ENCODE data around the gene SUPT7L.
"Not testable (repeated sequence)": the region's sequence is repeated elsewhere in the genome, so short reads cannot be mapped to it uniquely, and the experiment has no call there.

SUPT7L gene

GRCh38 chr2:27685577-27685976 is 22.2 kb upstream of the SUPT7L start:
- no peak for DNase-seq (ENCODE audit: low spot score)

GRCh38 chr2:27685006-27685405 is 21.6 kb upstream of the SUPT7L start:
- not testable (repeated sequence) for DNase-seq (ENCODE audit: low spot score)

- DNase-seq (ENCODE audit: low spot score), result peak; percentile 27
Observed at GRCh38 chr2:27683390-27684071, 20.1 kb upstream of the SUPT7L start.

- peak; percentile 64 for DNase-seq (ENCODE audit: low spot score)
Observed at GRCh38 chr2:27682334-27682771, 18.9 kb upstream of the SUPT7L start.

GRCh38 chr2:27681841-27682240 is 18.4 kb upstream of the SUPT7L start:
- DNase-seq (ENCODE audit: low spot score), result no peak

- DNase-seq (ENCODE audit: low spot score), result no peak
Observed at GRCh38 chr2:27680571-27680970, 17.2 kb upstream of the SUPT7L start.

GRCh38 chr2:27672723-27673486 is 9.5 kb upstream of the SUPT7L start:
- no peak for DNase-seq (ENCODE audit: low spot score)

GRCh38 chr2:27671235-27671634 is 7.8 kb upstream of the SUPT7L start:
- DNase-seq (ENCODE audit: low spot score), result no peak

- no peak for DNase-seq (ENCODE audit: low spot score)
Observed at GRCh38 chr2:27667446-27667845, 4.0 kb upstream of the SUPT7L start.

GRCh38 chr2:27664622-27665363 is 1.4 kb upstream of the SUPT7L start:
- no peak for DNase-seq (ENCODE audit: low spot score)

- DNase-seq (ENCODE audit: low spot score), result peak; percentile 14
Observed at GRCh38 chr2:27664154-27664574, 750 bp upstream of the SUPT7L start.

- DNase-seq (ENCODE audit: low spot score), result no peak
Observed at GRCh38 chr2:27661371-27661770, 2.0 kb downstream of the SUPT7L start.

- no peak for DNase-seq (ENCODE audit: low spot score)
Observed at GRCh38 chr2:27655155-27655951, 8.1 kb downstream of the SUPT7L start.

- no peak for DNase-seq (ENCODE audit: low spot score)
Observed at GRCh38 chr2:27653397-27653796, 10.0 kb downstream of the SUPT7L start.

GRCh38 chr2:27652790-27653189 is 10.6 kb downstream of the SUPT7L start:
- DNase-seq (ENCODE audit: low spot score), result no peak

GRCh38 chr2:27652341-27652740 is 11.1 kb downstream of the SUPT7L start:
- DNase-seq (ENCODE audit: low spot score), result no peak

- no peak for DNase-seq (ENCODE audit: low spot score)
Observed at GRCh38 chr2:27651056-27651455, 12.4 kb downstream of the SUPT7L start.

GRCh38 chr2:27647737-27648136 is 15.7 kb downstream of the SUPT7L start:
- DNase-seq (ENCODE audit: low spot score), result no peak

GRCh38 chr2:27647289-27647688 is 16.1 kb downstream of the SUPT7L start:
- no peak for DNase-seq (ENCODE audit: low spot score)

- DNase-seq (ENCODE audit: low spot score), result no peak
Observed at GRCh38 chr2:27645197-27645596, 18.2 kb downstream of the SUPT7L start.

- DNase-seq (ENCODE audit: low spot score), result no peak
Observed at GRCh38 chr2:27640722-27641245, 22.6 kb downstream of the SUPT7L start.

GRCh38 chr2:27638709-27639108 is 24.7 kb downstream of the SUPT7L start:
- DNase-seq (ENCODE audit: low spot score), result no peak

Measured in hepatic stellate cell (primary cell).